K562 (cell line): Measurements from ENCODE around the gene CNBD2. TPM values are rescaled to one million over a fixed set of nuclear protein-coding genes. Genes with fewer than 3 reads are reported as not detected.
A peak's percentile ranks its signal among the peaks of the same experiment; 100 is the strongest.

Source experiments
- ATAC-seq: fragments of 200-7000 bp; cut with Tn5 transposase; 3 replicates; pipeline ENCODE4 v1.9.1; 2020; ENCODE audit warnings: moderate library complexity
- BruUV-seq: library from RNA; stranded (reverse); fragments of 400-500 nt; replicated peaks from 2 replicates; lab custom pipeline; 2021; lab: Mats Ljungman, UMichigan
- CTCF ChIA-PET: fragments of 300-600 bp; formaldehyde crosslinking; extraction: SDS; loops from one replicate; lab custom pipeline; 2021; ENCODE audit warnings: low intra/inter-chr PET ratio; lab: Yijun Ruan, JAX
- POLR2A ChIA-PET: fragments of 300-600, 350-650 bp; sonication (Branson Sonifier 250); formaldehyde crosslinking; extraction: SDS; loops from one replicate; lab custom pipeline; 2021; ENCODE audit warnings: antibody characterized with exemption, inconsistent platforms; lab: Yijun Ruan, JAX
- DNase-seq, 4 experiments: peaks; one replicate each; pipeline versions ENCODE4 v3.0.0 to v3.0.0-alpha.2; 2011 to 2018; ENCODE audit warnings: low spot score in 3 of 4, mixed read lengths in 3 of 4; ENCODE audit errors: extremely low read depth in 1 of 4
- FAIRE-seq: peaks from 2 replicates; lab custom pipeline; 2011; peaks lifted over from hg19 to GRCh38; lab: Jason Lieb, UNC
- H2AFZ ChIP-seq: 2 replicates; pipeline ENCODE4 v1.6.0; 2011; ENCODE audit warnings: low read depth, low read length, control low read depth, inconsistent platforms
- H3K27ac ChIP-seq: fragments of 200-600 bp; 3 replicates; pipeline ENCODE4 v1.8.0; 2011; ENCODE audit warnings: low read depth, mild to moderate bottlenecking, control low read depth, inconsistent platforms, low read length, moderate library complexity, mixed read lengths; ENCODE audit errors: extremely low read depth
- H3K27me3 ChIP-seq, 2 experiments: fragments of 300-600 bp in 1 of 2; 2 replicates in 1 of 2; 3 replicates in 1 of 2; pipeline versions ENCODE4 v1.6.0 to v1.8.0; 2011; ENCODE audit warnings: inconsistent platforms in 2 of 2, low read length in 2 of 2, mild to moderate bottlenecking in 1 of 2, mixed read lengths in 1 of 2, moderate library complexity in 1 of 2; ENCODE audit not compliant: control insufficient read depth in 2 of 2, insufficient read depth in 2 of 2
- H3K36me3 ChIP-seq: fragments of 300-600 bp; 3 replicates; pipeline ENCODE4 v1.8.0; 2011; ENCODE audit warnings: mild to moderate bottlenecking, low read length, inconsistent platforms; ENCODE audit not compliant: control insufficient read depth, insufficient read depth
- H3K4me1 ChIP-seq, 2 experiments: fragments of 200-600 bp in 1 of 2; replicated peaks in 1 of 2; 2 replicates in 1 of 2; 3 replicates in 1 of 2; pipeline versions ENCODE4 v1.5.1 to v1.8.0; 2011; ENCODE audit warnings: inconsistent platforms in 2 of 2, low read length in 2 of 2, mild to moderate bottlenecking in 1 of 2, mixed read lengths in 1 of 2, moderate library complexity in 1 of 2; ENCODE audit not compliant: control insufficient read depth in 2 of 2, insufficient read depth in 2 of 2
- H3K4me2 ChIP-seq: 2 replicates; pipeline ENCODE4 v1.6.1; 2011; ENCODE audit warnings: low read length, control low read depth, inconsistent platforms, mixed read lengths; ENCODE audit not compliant: insufficient read depth
- H3K4me3 ChIP-seq: fragments of 200-600 bp; sonication (generic), shearing (Covaris generic); 2 replicates; pipeline ENCODE4 v1.5.1; 2016; ENCODE audit warnings: control low read depth, inconsistent platforms
- H3K79me2 ChIP-seq: fragments of 200-600 bp; 3 replicates; pipeline ENCODE4 v1.8.0; 2011; ENCODE audit warnings: low read length, inconsistent platforms; ENCODE audit not compliant: control insufficient read depth, insufficient read depth
- H3K9ac ChIP-seq, 2 experiments: 2 replicates each; pipeline versions ENCODE4 v1.6.0 to v1.6.1; 2011; ENCODE audit warnings: low read depth in 2 of 2, low read length in 2 of 2, control low read depth in 1 of 2, inconsistent platforms in 1 of 2, mild to moderate bottlenecking in 1 of 2, mixed read lengths in 1 of 2; ENCODE audit not compliant: insufficient read depth in 1 of 2
- H3K9me1 ChIP-seq: one replicate; pipeline ENCODE4 v1.6.0; 2011; ENCODE audit warnings: inconsistent platforms, mild to moderate bottlenecking, low read length, moderate library complexity; ENCODE audit not compliant: control insufficient read depth, insufficient read depth
- H3K9me3 ChIP-seq: replicated peaks from 2 replicates; pipeline ENCODE4 v1.5.1; 2011; ENCODE audit warnings: low read depth, low read length, inconsistent platforms; ENCODE audit not compliant: control insufficient read depth, insufficient read depth
- H4K20me1 ChIP-seq: replicated peaks from 2 replicates; pipeline ENCODE4 v1.6.1; 2011; ENCODE audit warnings: low read length, inconsistent platforms, mixed read lengths; ENCODE audit not compliant: control insufficient read depth, insufficient read depth
- BACH1 ChIP-seq: fragments of 200-800 bp; sonication (Bioruptor generic); IDR thresholded peaks from 2 replicates; pipeline ENCODE4 v1.6.1; 2016; ENCODE audit warnings: missing genetic modification characterization, missing compliant biosample characterization
- CC2D1A ChIP-seq: fragments of 450-650 bp; IDR thresholded peaks from 2 replicates; pipeline ENCODE4 v1.6.1; 2017; ENCODE audit warnings: mild to moderate bottlenecking
- CHD2 ChIP-seq: IDR thresholded peaks from 2 replicates; pipeline ENCODE4 v1.6.1; 2011; ENCODE audit warnings: low read depth, low read length
- FOXA3 ChIP-seq, 2 experiments: fragments of 450-650 bp in 1 of 2; sonication (generic) in 1 of 2; formaldehyde crosslinking; IDR thresholded peaks in 1 of 2; conservative IDR thresholded peaks in 1 of 2; 2 replicates each; pipeline versions ENCODE4 v1.4.0 to v1.8.0; 2020 to 2022; ENCODE audit warnings: mild to moderate bottlenecking in 2 of 2, missing genetic modification reagents in 1 of 2
- HNRNPL ChIP-seq: fragments of 200-400 bp; formaldehyde crosslinking; IDR thresholded peaks from 2 replicates; pipeline ENCODE4 v1.6.1; 2017; ENCODE audit warnings: low read depth, mild to moderate bottlenecking, low read length
- KDM2B ChIP-seq: fragments of 250-450 bp; sonication (Bioruptor Pico); IDR thresholded peaks from 2 replicates; pipeline ENCODE4 v1.8.0; 2021; ENCODE audit warnings: mild to moderate bottlenecking, moderate library complexity
- MCM5 ChIP-seq: fragments of 450-650 bp; IDR thresholded peaks from 2 replicates; pipeline ENCODE4 v1.6.1; 2016; ENCODE audit warnings: low read depth
- PHB ChIP-seq: fragments of 250-450 bp; sonication (Bioruptor Pico); IDR thresholded peaks from 2 replicates; pipeline ENCODE4 v1.5.0; 2021
- SETDB1 ChIP-seq: IDR thresholded peaks from one replicate; pipeline ENCODE4 v1.6.1; 2012; ENCODE audit warnings: low read length, control low read depth, inconsistent platforms
- ZNF551 ChIP-seq: fragments of 250-450 bp; sonication (Bioruptor Pico); IDR thresholded peaks from 2 replicates; pipeline ENCODE4 v1.5.0; 2021; ENCODE audit warnings: mild to moderate bottlenecking, moderate library complexity
- ZSCAN29 ChIP-seq: fragments of 450-650 bp; IDR thresholded peaks from 2 replicates; pipeline ENCODE4 v1.6.1; 2017
- in situ Hi-C: fragments of 300-500 bp; cut with MboI; formaldehyde crosslinking; loops from 4 replicates; pipeline ENCODE4 v1.15.0; 2018; ENCODE audit warnings: inconsistent platforms, mixed read lengths
- intact Hi-C: fragments of 100-400 bp; cut with micrococcal nuclease; formaldehyde crosslinking; loops from 2 replicates; pipeline ENCODE4 v1.14.2; 2022
- polyA plus RNA-seq, 8 experiments: library from polyadenylated mRNA; depleted of rRNA in 4 of 8; stranded (reverse) in 5 of 8; unstranded in 3 of 8; fragments of >200 nt; fragmentation: Nextera tagmentation in 2 of 8; fragmentation: Illumina TruSeq in 1 of 8; extraction: Ambion mirVana in 2 of 8; extraction: Trizol in 1 of 8; gene quantifications; 2 replicates each; pipeline versions ENCODE4 v1.2.1 to v1.2.3, GENCODE V29; 2011 to 2014; ENCODE audit warnings: inconsistent platforms in 1 of 8, missing spikeins in 1 of 8
- total RNA-seq, 7 experiments: library from RNA; depleted of rRNA in 6 of 7; stranded (reverse); fragments of >200 nt in 6 of 7; fragmentation: Illumina TruSeq in 2 of 7; extraction: Trizol in 2 of 7; gene quantifications; 2 replicates each; pipeline versions ENCODE4 v1.2.1 to v1.2.3, GENCODE V29; 2011 to 2021; ENCODE audit warnings: low replicate concordance in 1 of 7
- TF ChIP-seq, protein P1 (sequence below): sonication (generic); formaldehyde crosslinking; IDR thresholded peaks from 2 replicates; pipeline ENCODE4 v1.8.1; 2023; ENCODE audit warnings: mild to moderate bottlenecking, missing genetic modification reagents
- TF ChIP-seq, protein P2 (sequence below): sonication (generic); formaldehyde crosslinking; IDR thresholded peaks from 2 replicates; pipeline ENCODE4 v1.8.0; 2022; ENCODE audit warnings: missing genetic modification reagents, mild to moderate bottlenecking, moderate library complexity, borderline replicate concordance
- TF ChIP-seq, protein P3 (sequence below): sonication (generic); formaldehyde crosslinking; IDR thresholded peaks from 2 replicates; pipeline ENCODE4 v1.9.0; 2022; ENCODE audit warnings: mild to moderate bottlenecking, missing genetic modification reagents

Gene CNBD2
- total and polyA plus RNA-seq, 9 of the 15 experiments (the other 6 are each of a cell fraction or from before 2014, with no cell fraction given), result 3.2 to 17.5 (median 5.3) TPM

DNA sequence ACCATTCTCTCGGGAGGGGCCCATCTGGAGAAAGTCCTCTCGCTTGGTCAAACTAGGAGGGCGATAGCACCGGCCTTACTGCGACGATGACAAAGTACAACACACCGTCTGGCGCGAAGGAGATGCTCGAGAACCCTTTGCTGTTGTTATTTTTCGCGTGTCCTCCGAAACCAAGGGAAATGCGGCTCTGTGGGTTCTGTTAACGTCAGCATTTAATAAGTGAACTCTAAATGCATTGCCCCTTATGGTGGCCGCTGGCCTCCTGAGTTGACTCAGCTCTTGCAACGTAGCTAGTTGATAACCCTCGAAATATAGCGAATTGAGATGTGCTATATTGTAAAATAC is 13.5 kb upstream of the CNBD2 start (continued):
- TF ChIP-seq, protein P1, sequence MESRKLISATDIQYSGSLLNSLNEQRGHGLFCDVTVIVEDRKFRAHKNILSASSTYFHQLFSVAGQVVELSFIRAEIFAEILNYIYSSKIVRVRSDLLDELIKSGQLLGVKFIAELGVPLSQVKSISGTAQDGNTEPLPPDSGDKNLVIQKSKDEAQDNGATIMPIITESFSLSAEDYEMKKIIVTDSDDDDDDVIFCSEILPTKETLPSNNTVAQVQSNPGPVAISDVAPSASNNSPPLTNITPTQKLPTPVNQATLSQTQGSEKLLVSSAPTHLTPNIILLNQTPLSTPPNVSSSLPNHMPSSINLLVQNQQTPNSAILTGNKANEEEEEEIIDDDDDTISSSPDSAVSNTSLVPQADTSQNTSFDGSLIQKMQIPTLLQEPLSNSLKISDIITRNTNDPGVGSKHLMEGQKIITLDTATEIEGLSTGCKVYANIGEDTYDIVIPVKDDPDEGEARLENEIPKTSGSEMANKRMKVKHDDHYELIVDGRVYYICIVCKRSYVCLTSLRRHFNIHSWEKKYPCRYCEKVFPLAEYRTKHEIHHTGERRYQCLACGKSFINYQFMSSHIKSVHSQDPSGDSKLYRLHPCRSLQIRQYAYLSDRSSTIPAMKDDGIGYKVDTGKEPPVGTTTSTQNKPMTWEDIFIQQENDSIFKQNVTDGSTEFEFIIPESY (CRISPR knock-in tag), result no peak
- TF ChIP-seq FOXA3 (CRISPR knock-in tag; conservative IDR thresholded peaks at IDR 0.05 in 1 of 2, IDR thresholded peaks at IDR 0.05 in 1 of 2), result no peak
- peak; percentile 46; the same call in 1 of the 2 replicates for TF ChIP-seq BACH1 (tag)
- no peak for TF ChIP-seq MCM5
- TF ChIP-seq, all 486 proteins: peak for 19

DNA sequence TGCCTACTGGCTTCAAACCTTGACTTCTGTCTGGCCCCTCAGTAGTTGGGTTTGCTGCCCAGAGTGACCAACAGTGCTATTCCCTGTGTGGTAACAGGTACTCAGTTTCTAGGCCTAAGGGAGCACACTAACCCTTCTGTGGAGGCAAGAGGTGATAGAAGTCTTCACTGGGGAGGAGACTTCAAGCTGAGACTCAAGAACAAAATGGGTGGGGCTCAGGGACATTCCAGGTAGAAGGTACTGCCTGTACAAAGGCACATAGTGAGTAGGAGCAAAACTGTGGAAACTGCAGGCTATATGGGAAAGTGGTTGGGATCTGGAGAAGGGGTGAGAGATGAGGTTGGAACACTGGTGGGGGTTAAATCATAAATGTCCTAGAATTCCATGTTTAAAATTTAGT is 11.8 kb upstream of the CNBD2 start:
- peak overlapping the region in 1 of 2 experiments; percentile 11; a peak in 1 of 4 replicates for H3K9ac ChIP-seq
- no peak overlapping the region for H2AFZ ChIP-seq
- no TSS peak for BruUV-seq
- H3K79me2 ChIP-seq, result peaks cover 31% of the 10 kb centered on the region
- no peaks in the 10 kb centered on the region for H3K9me3 ChIP-seq
- peaks cover 12% of the 10 kb centered on the region; the same call in 2 of the 3 replicates for H3K36me3 ChIP-seq
- DNase-seq (no peak), FAIRE-seq (no peak), ATAC-seq (no peak)
- no peaks in the 10 kb centered on the region for H3K9me1 ChIP-seq
- no peaks in the 10 kb centered on the region for H3K27me3 ChIP-seq
- ChIA-PET POLR2A (interaction anchor here (1.0 to 1.2 kb wide), 2 partner anchors 14 to 214 kb away, joined by 3 to 5 read pairs; partner anchors contain the start of gene RBM39), CTCF (no interaction called here)
- no peak overlapping the region for H3K4me2 ChIP-seq
- TF ChIP-seq HNRNPL (no peak), ZNF551 (CRISPR knock-in tag) (no peak), PHB (CRISPR knock-in tag) (no peak), KDM2B (CRISPR knock-in tag) (no peak), CHD2 (no peak), SETDB1 (no peak), CC2D1A (no peak), ZSCAN29 (no peak)
- TF ChIP-seq, protein P2, sequence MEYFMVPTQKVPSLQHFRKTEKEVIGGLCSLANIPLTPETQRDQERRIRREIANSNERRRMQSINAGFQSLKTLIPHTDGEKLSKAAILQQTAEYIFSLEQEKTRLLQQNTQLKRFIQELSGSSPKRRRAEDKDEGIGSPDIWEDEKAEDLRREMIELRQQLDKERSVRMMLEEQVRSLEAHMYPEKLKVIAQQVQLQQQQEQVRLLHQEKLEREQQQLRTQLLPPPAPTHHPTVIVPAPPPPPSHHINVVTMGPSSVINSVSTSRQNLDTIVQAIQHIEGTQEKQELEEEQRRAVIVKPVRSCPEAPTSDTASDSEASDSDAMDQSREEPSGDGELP (CRISPR knock-in tag), result no peak
- TF ChIP-seq, protein P3, sequence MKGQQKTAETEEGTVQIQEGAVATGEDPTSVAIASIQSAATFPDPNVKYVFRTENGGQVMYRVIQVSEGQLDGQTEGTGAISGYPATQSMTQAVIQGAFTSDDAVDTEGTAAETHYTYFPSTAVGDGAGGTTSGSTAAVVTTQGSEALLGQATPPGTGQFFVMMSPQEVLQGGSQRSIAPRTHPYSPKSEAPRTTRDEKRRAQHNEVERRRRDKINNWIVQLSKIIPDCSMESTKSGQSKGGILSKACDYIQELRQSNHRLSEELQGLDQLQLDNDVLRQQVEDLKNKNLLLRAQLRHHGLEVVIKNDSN (CRISPR knock-in tag), result no peak
- no peak overlapping the region for H3K27ac ChIP-seq
- intact Hi-C loops, result no loop called here
- 0 out of 2 replicates have a peak, but pooled peaks cover 3% of the 10 kb centered on the region for H4K20me1 ChIP-seq
- in situ Hi-C loops, result no loop called here
- peaks cover 9 to 16% of the 10 kb centered on the region in 2 experiments; a peak in 4 of 5 replicates for H3K4me1 ChIP-seq
- H3K4me3 ChIP-seq, result no peak overlapping the region
